Right lobe of liver (tissue), 6 donors: Measurements from ENCODE around the gene APOH. TPM values are rescaled to one million over a fixed set of nuclear protein-coding genes. Genes with fewer than 3 reads are reported as not detected.

Experiments
- ATAC-seq, 4 donors: fragments of 200-7000 bp; cut with Tn5 transposase; one replicate each; pipeline ENCODE4 v1.9.1; 2020; ENCODE audit warnings: mild to moderate bottlenecking in 4 of 4, moderate library complexity in 4 of 4
- DNase-seq, 3 donors: peaks; one replicate each; pipeline ENCODE4 v3.0.0-alpha.2; 2020
- H3K27ac ChIP-seq, 3 donors: fragments of 200-600 bp; one replicate each; pipeline ENCODE4 v1.8.0; 2022
- H3K27me3 ChIP-seq, 2 donors: fragments of 200-600 bp; one replicate each; pipeline ENCODE4 v1.8.0; 2022
- H3K36me3 ChIP-seq, 4 donors: fragments of 200-600 bp; sonication (generic) in 1 of 4; one replicate each; pipeline versions ENCODE4 v1.5.1 to v1.8.0; 2017 to 2022; ENCODE audit warnings: control low read depth in 1 of 4
- H3K4me1 ChIP-seq, 4 donors: fragments of 200-600 bp; sonication (generic) in 1 of 4; one replicate each; pipeline versions ENCODE4 v1.5.1 to v1.8.0; 2017 to 2022; ENCODE audit warnings: control low read depth in 1 of 4
- H3K4me3 ChIP-seq, 3 donors: fragments of 200-600 bp; one replicate each; pipeline ENCODE4 v1.8.0; 2022
- H3K9me3 ChIP-seq, 4 donors: fragments of 200-600 bp; sonication (generic) in 1 of 4; one replicate each; pipeline versions ENCODE4 v1.5.1 to v1.8.0; 2017 to 2022; ENCODE audit warnings: control low read depth in 1 of 4
- POLR2A ChIP-seq: fragments of 450-650 bp; IDR thresholded peaks from one replicate; pipeline ENCODE4 v1.6.1; 2017; ENCODE audit warnings: antibody characterized with exemption, mild to moderate bottlenecking
- WGBS: methylation state at CpG from one replicate; pipeline ENCODE4 v1.1.6; 2018; ENCODE audit warnings: low coverage, low lambda C conversion rate; ENCODE audit not compliant: insufficient coverage; ENCODE audit errors: missing lambda C conversion rate; 5-methylcytosine and 5-hydroxymethylcytosine counted together
- intact Hi-C, 2 donors: fragments of 100-400 bp; cut with DNase I; formaldehyde crosslinking; loops; one replicate each; pipeline versions ENCODE4 v1.11.2 to v1.14.1; 2022
- total RNA-seq, 6 experiments: library from RNA; depleted of rRNA in 2 of 6; stranded (reverse); fragments of >200 nt in 2 of 6; fragmentation: NEBNext Ultra II Directional in 3 of 6; extraction: Animal tissue kit (Norgen Biotek cat#: 25700) in 3 of 6; gene quantifications; one replicate each; pipeline versions ENCODE4 v1.1.0 to v1.2.4, GENCODE V29; 2016 to 2023
- TF ChIP-seq, protein P1 (sequence below), 4 donors: fragments of 200-600 bp in 3 of 4; fragments of 450-650 bp in 1 of 4; IDR thresholded peaks; one replicate each; pipeline versions ENCODE4 v1.5.1 to v1.8.0; 2016 to 2022; ENCODE audit warnings: antibody characterized with exemption in 4 of 4, mild to moderate bottlenecking in 2 of 4
- donor health status: DM: no; HTN: yes; CAD: no.
- donor health status: DM: no; HTN: no; CAD: no.
- donor health status: DM: no; HTN: no; CAD: no.
- donor health status: DM: no; HTN: yes; CAD: no.
- donor health status: DM: no; HTN: yes; CAD: no.

Gene APOH
- total RNA-seq, 6 experiments from 2014 or later: 3,186 to 7,027 (median 4,523) TPM

DNA sequence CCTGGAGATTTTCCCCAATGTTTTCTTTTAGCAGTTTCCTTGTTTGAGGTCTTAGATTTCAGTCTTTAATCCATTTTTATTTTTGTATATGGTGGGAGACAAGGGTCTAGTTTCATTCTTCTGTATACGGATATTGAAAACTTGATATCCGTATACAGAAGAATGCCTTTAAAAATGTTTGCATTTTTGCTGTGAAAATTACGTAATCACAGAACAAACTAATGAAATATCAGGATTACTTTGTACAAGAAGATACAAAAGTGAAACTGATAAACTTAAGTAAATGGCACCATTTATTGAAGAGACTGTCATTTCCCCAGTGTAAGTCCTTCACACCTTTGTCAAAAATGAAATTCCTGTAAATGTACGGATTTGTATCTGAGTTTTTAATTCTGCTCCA is 50.6 kb downstream of the APOH start:
- Histone ChIP-seq H3K27me3 (no peaks in the 10 kb centered on the region), H3K27ac (no peak overlapping the region), H3K4me1 (no peaks in the 10 kb centered on the region), H3K36me3 (no peaks in the 10 kb centered on the region), H3K9me3 (no peaks in the 10 kb centered on the region), H3K4me3 (no peak overlapping the region)
- no peak for ATAC-seq
- DNase-seq: no peak
- 78% methylated on average over 4 of the region's 4 CpGs for WGBS
- intact Hi-C loops: no loop called here
- no peak for TF ChIP-seq POLR2A
- TF ChIP-seq, protein P1, sequence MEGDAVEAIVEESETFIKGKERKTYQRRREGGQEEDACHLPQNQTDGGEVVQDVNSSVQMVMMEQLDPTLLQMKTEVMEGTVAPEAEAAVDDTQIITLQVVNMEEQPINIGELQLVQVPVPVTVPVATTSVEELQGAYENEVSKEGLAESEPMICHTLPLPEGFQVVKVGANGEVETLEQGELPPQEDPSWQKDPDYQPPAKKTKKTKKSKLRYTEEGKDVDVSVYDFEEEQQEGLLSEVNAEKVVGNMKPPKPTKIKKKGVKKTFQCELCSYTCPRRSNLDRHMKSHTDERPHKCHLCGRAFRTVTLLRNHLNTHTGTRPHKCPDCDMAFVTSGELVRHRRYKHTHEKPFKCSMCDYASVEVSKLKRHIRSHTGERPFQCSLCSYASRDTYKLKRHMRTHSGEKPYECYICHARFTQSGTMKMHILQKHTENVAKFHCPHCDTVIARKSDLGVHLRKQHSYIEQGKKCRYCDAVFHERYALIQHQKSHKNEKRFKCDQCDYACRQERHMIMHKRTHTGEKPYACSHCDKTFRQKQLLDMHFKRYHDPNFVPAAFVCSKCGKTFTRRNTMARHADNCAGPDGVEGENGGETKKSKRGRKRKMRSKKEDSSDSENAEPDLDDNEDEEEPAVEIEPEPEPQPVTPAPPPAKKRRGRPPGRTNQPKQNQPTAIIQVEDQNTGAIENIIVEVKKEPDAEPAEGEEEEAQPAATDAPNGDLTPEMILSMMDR (IDR thresholded peaks at IDR 0.05): no peak

DNA sequence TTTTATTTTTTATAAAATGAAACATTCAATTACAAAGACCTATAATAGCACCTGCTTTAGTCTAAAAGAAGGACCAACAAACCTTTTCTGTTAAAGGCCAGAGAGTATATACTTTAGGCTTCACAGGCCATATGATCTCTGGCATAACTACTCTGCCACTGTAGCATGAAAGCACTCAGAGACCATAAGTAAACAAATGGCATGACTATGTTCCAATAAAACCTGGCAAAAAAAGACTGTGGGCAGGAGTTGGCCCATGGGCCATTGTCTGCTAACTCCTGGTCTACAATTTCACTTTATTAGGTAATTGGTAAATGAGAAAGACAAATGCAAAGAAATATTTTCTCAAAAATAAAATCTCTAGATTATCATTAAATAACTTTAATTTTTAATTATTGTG is 52.2 kb downstream of the APOH start:
- Histone ChIP-seq H3K27me3 (no peaks in the 10 kb centered on the region), H3K27ac (no peak overlapping the region), H3K36me3 (no peaks in the 10 kb centered on the region), H3K4me3 (no peak overlapping the region), H3K4me1 (no peaks in the 10 kb centered on the region), H3K9me3 (no peaks in the 10 kb centered on the region)
- ATAC-seq: peak; percentile 72 to 86 (median 78)
- intact Hi-C loops: no loop called here
- DNase-seq: peak in 1 of 3 donors; percentile 49
- TF ChIP-seq, protein P1 (IDR thresholded peaks at IDR 0.05): no peak
- TF ChIP-seq POLR2A: no peak

DNA sequence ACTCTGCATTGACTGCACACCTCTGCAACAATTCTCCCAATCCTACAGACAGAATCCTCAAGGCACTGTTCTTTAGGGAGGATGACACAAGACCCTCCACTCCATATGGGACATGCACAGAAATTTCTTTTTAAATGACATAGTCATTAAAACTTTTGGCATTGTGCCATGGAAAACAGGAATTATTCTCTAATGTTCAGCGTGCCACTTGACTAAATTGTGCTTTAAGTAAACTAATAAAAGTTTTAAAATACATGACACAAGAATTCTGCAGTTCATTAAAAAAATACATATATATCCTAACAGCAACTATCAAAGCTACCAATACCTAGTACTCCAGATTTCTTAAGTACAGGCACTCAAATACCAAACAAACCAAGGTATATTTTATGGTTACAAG is 53.3 kb downstream of the APOH start:
- DNase-seq: no peak
- Histone ChIP-seq H3K36me3 (no peaks in the 10 kb centered on the region), H3K4me1 (no peaks in the 10 kb centered on the region), H3K4me3 (no peak overlapping the region), H3K27ac (no peak overlapping the region), H3K27me3 (no peaks in the 10 kb centered on the region), H3K9me3 (no peaks in the 10 kb centered on the region)
- 38% methylated on average over 1 of the region's 1 CpG for WGBS
- ATAC-seq: no peak
- intact Hi-C loops: no loop called here
- no peak for TF ChIP-seq POLR2A
- TF ChIP-seq, protein P1 (IDR thresholded peaks at IDR 0.05): no peak

DNA sequence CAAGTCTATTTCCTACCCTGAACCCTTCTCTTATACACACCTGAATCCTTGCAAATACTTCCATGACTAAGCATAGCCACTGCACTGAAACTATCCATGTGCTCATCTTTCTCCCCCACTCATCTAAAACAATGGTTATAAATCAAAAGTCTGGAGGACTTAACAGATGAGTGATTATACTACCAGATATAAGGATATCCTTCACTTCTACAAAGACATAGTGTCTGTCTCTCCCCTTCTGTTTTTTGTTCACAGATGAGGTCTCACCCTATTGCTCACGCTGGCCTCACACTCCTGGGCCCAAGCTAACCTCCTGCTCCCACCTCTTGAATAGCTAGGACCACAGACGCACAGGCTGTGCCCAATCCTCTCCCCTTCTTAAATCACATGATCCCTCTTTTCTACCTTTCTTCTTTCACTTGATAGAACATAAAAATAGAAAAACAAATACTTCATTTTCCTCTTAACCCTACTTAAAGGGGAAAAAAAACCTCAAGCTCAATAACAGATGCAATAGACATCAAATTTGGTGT is 56.5 kb downstream of the APOH start:
- H3K36me3 ChIP-seq: no peaks in the 10 kb centered on the region
- TF ChIP-seq, protein P1 (IDR thresholded peaks at IDR 0.05): no peak
- TF ChIP-seq POLR2A: no peak
- WGBS: 53% methylated on average over 2 of the region's 2 CpGs
- ATAC-seq (no peak), DNase-seq (no peak)
- H3K27ac ChIP-seq: no peak overlapping the region
- H3K9me3 ChIP-seq: no peaks in the 10 kb centered on the region
- no peak overlapping the region for H3K4me3 ChIP-seq
- H3K27me3 ChIP-seq: no peaks in the 10 kb centered on the region
- intact Hi-C loops: no loop called here
- no peaks in the 10 kb centered on the region for H3K4me1 ChIP-seq

DNA sequence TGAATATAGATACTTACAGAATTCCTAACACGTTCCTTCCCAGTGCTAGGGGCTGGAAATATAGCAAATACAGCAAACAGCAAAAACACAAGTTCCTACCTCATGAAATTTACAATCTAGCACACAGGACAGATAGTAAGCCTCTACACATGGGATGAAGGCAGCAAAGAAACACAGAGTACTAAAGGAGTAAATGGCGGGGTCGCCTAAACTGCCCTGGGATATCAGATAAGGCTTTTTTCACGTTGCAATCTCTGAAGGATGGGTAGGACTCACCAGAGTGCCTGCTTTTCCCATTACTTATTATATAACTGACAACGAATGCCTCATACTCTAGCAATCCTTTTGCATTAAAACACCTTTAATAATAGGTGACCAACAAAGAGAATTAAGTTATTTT is 57.1 kb downstream of the APOH start:
- WGBS: 56% methylated on average over 3 of the region's 5 CpGs
- no peaks in the 10 kb centered on the region for H3K9me3 ChIP-seq
- no peak overlapping the region for H3K4me3 ChIP-seq
- H3K27ac ChIP-seq: no peak overlapping the region
- no peak for TF ChIP-seq POLR2A
- TF ChIP-seq, protein P1 (IDR thresholded peaks at IDR 0.05): no peak
- DNase-seq (no peak), ATAC-seq (no peak)
- no peaks in the 10 kb centered on the region for H3K4me1 ChIP-seq
- intact Hi-C loops: no loop called here
- no peaks in the 10 kb centered on the region for H3K36me3 ChIP-seq
- no peaks in the 10 kb centered on the region for H3K27me3 ChIP-seq
